ENCODE measurements around the gene TMEM8B.
"Not testable (repeated sequence)": the region's sequence is repeated elsewhere in the genome, so short reads cannot be mapped to it uniquely, and the experiment has no call there.

The TMEM8B gene

DNA sequence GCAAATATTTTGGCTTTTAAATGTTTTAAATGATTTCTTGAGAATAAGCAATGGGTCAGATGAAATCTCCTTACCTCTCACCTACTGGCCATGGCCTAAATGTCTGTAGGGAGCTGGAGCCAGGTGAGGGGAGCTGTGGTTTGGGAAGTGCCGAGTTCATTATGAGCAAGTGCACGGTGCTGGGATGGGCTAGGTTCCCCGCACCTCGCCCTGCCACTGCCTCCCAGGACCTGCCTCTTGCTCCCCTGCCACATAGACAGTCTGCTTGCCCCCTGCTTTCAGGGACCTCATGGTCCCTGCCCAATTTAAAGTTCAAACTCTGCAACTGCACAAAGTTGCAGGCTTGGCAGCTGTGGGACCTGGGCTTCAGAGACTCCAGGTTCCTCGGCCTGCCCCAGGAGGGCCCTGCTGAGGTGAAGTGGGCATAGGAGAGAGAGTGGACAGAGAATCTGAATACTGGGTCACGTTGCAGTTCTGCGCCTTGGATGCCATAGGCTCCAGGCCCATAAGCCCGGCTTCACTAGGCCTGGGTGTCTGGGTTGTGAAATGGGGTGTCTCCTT, 35.7 kb downstream of the TMEM8B start:
- no peak for DNase-seq (ENCODE audit: low spot score)

GRCh38 chr9:35867538-35867937, 38.5 kb downstream of the TMEM8B start:
- no peak for DNase-seq (ENCODE audit: low spot score)

- no peak for DNase-seq (ENCODE audit: low spot score)
Measured at GRCh38 chr9:35868933-35869332, 39.9 kb downstream of the TMEM8B start.

- no peak for DNase-seq (ENCODE audit: low spot score)
Measured at GRCh38 chr9:35869621-35870216, 40.7 kb downstream of the TMEM8B start.

DNA sequence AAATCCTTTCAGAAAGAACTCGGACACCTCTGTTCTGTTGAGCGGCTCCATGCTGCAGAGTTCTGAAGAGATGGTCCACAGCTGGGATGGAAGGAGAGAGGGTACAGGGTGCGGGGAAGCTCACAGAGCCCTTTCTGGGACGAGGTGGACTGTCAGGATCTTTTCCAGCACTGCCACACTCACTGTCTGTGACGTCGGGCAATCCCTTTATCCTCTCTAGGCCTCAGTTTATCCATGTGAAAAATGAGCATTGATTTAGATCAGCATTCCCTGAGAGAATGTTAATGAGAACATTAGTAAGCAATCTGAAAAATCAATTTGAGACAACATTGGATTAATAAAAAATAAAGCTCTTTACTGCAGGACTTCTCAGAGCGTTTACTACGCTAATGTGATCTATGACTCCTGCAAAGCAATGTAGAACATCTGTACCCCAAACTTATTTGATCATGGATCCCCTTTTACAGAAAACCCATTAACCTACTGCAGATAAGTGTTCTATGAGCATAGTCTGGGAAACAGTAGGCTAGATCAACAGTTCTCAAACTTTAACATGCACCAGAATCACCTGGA, 41.4 kb downstream of the TMEM8B start, which contains the start of gene OR13J1:
Gene OR13J1 (minus strand): TSS at position 51 of the 573 bp plus-strand sequence. CDS start 0 bp downstream, at position 51.
- no peak for DNase-seq (ENCODE audit: low spot score)

GRCh38 chr9:35871545-35871944, 42.5 kb downstream of the TMEM8B start:
- no peak for DNase-seq (ENCODE audit: low spot score)

DNA sequence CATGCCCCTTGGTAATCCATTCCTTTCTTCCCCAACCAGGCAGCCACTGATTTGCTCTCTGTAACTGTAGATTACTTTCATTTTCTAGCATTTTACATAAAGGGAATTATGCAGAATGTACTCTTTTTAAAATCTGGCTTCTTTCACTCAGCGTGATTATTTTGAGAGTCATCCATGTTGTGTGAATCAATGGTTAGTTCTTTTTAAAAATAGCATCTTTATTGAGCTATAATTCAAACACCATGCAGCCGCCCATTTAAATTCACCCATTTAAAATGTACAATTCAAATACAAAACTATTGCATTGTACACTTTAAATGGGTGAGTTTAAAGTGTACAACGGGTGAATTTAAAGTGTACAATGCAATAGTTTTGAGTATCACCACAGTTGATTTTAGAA, 43.5 kb downstream of the TMEM8B start:
- no peak for DNase-seq (ENCODE audit: low spot score)

GRCh38 chr9:35882263-35882848, 53.3 kb downstream of the TMEM8B start:
- DNase-seq (ENCODE audit: low spot score): peak; percentile 83

DNA sequence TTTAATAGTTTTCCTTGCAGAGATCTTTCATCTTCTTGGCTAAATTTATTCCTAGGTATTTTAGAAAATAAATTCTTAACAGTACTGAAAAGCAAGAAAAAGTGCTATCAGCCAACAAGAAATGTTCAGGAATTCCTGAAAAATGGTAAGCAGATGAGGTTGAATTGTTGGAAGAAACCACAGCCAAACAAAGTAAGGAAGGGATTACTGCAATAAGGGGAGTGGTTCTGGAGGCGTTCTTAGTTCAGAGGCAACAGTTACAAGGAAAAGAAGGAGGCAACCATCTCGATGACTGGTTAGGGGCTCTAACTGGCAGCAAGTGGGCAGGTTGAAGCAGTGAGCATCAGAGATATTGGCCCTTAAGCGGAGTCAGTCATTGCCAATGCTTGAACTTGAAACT, 54.0 kb downstream of the TMEM8B start:
- DNase-seq (ENCODE audit: low spot score): no peak

- not testable (repeated sequence) for DNase-seq (ENCODE audit: low spot score)
Measured at GRCh38 chr9:35884908-35885307, 55.9 kb downstream of the TMEM8B start.

- no peak for DNase-seq (ENCODE audit: low spot score)
Measured at GRCh38 chr9:35891646-35892045, 62.6 kb downstream of the TMEM8B start.

DNA sequence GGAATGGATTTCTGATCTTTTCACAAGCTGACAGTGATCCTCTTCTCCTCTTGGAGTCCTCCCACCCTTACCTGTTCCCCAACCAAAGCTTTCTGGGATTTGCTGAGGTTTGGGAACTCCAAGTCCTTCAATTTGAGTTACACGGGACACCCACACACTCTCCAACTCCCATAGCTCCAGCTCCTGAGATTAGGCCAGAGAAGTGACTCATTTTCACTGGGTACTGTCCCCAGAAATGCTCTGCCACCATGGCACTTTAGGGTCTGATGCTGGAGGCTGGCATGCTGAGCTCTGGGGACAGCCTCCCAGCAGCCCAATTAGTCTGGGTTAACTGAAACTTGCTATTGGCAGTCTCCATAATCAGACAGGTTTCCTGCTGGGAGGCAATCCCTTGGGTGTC, 63.0 kb downstream of the TMEM8B start:
- DNase-seq (ENCODE audit: low spot score): no peak

DNA sequence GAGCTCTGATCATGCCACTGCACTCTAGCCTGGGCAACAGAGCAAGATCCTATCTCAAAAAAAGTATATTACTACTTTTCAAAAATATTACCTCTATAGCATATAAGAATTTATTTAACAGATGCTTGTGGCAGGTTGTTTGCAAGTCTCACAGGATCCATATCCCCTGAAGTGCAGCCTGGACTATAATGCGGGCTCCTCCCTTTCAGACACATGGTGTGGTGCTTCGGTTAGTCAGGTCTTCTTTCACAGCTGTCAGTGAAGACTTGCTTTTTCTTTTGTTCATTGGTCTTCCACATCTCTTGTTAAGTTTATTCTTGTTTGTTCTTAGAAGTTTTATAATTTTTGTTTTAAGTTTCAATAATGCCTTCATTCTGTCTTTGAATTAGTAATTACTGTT, 67.5 kb downstream of the TMEM8B start:
- DNase-seq (ENCODE audit: low spot score): no peak

- not testable (repeated sequence) for DNase-seq (ENCODE audit: low spot score)
Measured at GRCh38 chr9:35897376-35898099, 68.5 kb downstream of the TMEM8B start.

- no peak for DNase-seq (ENCODE audit: low spot score)
Measured at GRCh38 chr9:35898337-35898736, 69.3 kb downstream of the TMEM8B start.

DNA sequence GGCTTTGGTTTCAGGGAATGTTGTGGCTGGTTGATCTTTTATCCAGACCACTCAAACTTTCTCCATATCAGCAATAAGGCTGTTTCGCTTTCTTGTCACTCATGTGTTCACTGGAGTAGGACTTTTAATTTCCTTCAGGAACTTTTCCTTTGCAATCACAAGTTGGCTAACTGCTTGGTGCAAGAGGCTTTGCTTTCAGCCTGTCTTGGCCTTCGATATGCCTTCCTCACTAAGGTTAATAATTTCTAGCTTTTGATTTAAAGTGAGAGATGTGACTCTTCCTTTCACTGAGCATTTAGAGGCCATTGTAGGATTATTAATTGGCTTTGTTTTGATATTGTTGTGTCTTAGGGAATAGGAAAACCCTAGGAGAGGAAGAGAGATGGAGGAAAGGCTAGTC, 70.0 kb downstream of the TMEM8B start:
- DNase-seq (ENCODE audit: low spot score): no peak

DNA sequence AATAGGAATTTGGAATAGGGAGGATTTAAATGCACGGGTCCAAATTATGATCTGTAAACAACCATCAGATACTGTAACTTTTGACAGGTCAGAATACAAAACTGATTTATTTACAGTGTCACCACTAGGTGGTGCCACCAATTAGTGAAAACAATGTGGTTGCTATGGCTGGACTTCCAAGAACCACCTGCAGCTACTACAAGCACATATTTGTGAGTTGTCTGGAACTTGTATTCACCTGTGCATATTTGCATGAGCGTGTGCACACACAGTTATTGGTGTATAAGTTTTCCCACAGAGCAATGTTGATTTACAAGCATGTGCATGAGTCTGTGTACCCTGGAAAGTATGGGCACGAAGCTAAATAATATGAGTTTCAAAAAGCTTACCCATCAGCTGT, 74.0 kb downstream of the TMEM8B start:
- peak; percentile 65 for DNase-seq (ENCODE audit: low spot score)

DNA sequence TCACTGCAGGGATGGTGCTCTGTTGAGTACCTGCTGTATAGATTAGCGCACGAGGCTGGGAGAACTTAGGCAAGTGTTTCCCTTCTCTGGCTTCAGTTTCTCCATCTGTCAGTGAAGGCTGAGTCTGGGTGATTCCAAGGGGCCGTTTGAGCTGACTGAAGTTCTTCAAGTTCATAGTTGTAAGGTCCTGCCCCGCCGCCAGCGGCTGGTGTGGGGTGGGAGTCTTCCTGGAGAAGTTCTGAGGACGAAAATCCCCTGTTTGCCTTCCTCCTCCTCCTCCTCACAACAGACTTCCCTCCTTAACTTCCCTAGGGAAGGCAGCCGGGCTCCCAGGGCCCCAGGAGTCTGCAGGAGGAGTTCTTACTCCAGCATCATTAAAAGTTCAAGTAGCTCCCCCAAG, 75.3 kb downstream of the TMEM8B start:
- no peak for DNase-seq (ENCODE audit: low spot score)

GRCh38 chr9:35905051-35905781, 76.2 kb downstream of the TMEM8B start:
- DNase-seq (ENCODE audit: low spot score): no peak

DNA sequence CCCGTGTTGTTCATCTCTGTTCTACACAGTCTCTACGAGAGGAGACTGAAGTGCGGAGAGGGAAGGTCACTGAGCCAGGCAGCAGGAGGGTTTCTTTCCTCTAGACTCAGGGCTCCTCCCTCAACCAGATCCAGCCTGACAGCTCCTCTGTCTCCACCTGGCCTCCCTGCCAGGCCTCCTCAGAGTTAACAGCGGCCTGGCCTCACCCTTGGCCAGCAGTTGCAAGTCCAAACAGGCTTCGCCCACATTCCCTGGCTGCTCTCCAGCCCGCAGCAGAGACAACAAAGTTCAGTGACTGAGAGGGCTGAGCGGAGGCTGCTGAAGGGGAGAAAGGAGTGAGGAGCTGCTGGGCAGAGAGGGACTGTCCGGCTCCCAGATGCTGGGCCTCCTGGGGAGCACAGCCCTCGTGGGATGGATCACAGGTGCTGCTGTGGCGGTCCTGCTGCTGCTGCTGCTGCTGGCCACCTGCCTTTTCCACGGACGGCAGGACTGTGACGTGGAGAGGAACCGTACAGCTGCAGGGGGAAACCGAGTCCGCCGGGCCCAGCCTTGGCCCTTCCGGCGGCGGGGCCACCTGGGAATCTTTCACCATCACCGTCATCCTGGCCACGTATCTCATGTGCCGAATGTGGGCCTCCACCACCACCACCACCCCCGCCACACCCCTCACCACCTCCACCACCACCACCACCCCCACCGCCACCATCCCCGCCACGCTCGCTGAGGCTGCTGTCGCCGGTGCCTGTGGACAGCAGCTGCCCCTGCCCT, 77.1 kb downstream of the TMEM8B start, which contains the start of gene HRCT1:
Gene HRCT1 (plus strand): TSS at position 291 of the 768 bp plus-strand sequence. CDS start 86 bp downstream, at position 377.
- DNase-seq (ENCODE audit: low spot score): no peak

All from D341Med (cell line).